Activated T-helper 1 cell treated with anti-CD3 and anti-CD28 coated beads, Interleukin-12 subunit alpha, Interleukin-12 subunit beta, Interleukin-2, Interleukin-4 antibody, amounts not matched to agents 30 ng/mL and 10 ng/mL and 1 ng/mL, durations not matched to agents 14 hours and 24 hours and 36 hours (primary cell): Measurements from ENCODE around the gene CD69. TPM values are rescaled to one million over a fixed set of nuclear protein-coding genes. Genes with fewer than 3 reads are reported as not detected.
"Not testable (repeated sequence)": the region's sequence is repeated elsewhere in the genome, so short reads cannot be mapped to it uniquely, and the experiment has no call there.

Source experiments
- DNase-seq: peaks from one replicate; pipeline ENCODE4 v3.0.0; 2021; ENCODE audit warnings: low spot score
- H3K27ac Mint-ChIP-seq: one replicate; pipeline ENCODE4 v1.8.0; 2021; ENCODE audit warnings: mild to moderate bottlenecking, mixed read lengths
- H3K27me3 Mint-ChIP-seq: one replicate; pipeline ENCODE4 v1.8.0; 2022; ENCODE audit warnings: mild to moderate bottlenecking, moderate library complexity, mixed read lengths; ENCODE audit not compliant: insufficient read depth
- H3K36me3 Mint-ChIP-seq: one replicate; pipeline ENCODE4 v1.8.0; 2021; ENCODE audit warnings: low read depth, mixed read lengths
- H3K4me1 Mint-ChIP-seq: one replicate; pipeline ENCODE4 v1.8.0; 2021; ENCODE audit warnings: low read depth, mixed read lengths
- H3K4me3 Mint-ChIP-seq: one replicate; pipeline ENCODE4 v1.8.0; 2021; ENCODE audit warnings: mild to moderate bottlenecking, moderate library complexity, mixed read lengths
- H3K9me3 Mint-ChIP-seq: one replicate; pipeline ENCODE4 v1.8.0; 2021; ENCODE audit warnings: mixed read lengths
- intact Hi-C: fragments of 100-400 bp; cut with micrococcal nuclease; formaldehyde crosslinking; loops from one replicate; pipeline ENCODE4 v1.15.1; 2024
- total RNA-seq: library from RNA; stranded (reverse); gene quantifications from 2 replicates; pipeline ENCODE4 v1.2.3, GENCODE V29; 2022

The CD69 gene
- total RNA-seq, 1 donor from 2014 or later, result 93.2 TPM

DNA sequence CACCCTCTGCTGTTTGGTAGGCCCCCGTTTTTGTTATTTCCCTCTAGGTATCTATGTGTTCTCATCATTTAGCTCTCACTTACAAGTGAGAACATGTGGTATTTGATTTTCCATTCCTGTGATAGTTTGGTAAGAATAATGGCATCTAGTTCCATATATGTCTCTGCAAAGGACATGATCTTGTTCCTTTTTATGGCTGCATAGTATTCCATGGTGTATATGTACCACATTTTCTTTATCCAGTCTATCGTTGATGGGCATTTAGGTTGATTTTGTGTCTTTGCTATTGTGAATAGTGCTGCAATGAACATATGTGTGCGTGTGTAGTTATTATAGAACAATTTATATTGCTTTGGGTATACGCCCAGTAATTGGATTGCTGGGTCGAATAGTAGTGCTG lies 56.1 kb downstream of the CD69 start:
- peaks cover 34% of the 10 kb centered on the region for H3K36me3 Mint-ChIP-seq
- H3K27me3 Mint-ChIP-seq, DNase-seq, intact Hi-C loops, H3K4me3 Mint-ChIP-seq, H3K27ac Mint-ChIP-seq: not testable (repeated sequence)
- H3K9me3 Mint-ChIP-seq, result peaks cover 18% of the 10 kb centered on the region
- H3K4me1 Mint-ChIP-seq, result peaks cover 79% of the 10 kb centered on the region

Other genes starting within 250 kb of the CD69 start
- 0.15 TPM in 1 of 2 replicates, not detected in the other for gene KLRB1, start 153.0 kb downstream of the CD69 start, total RNA-seq
- gene CLEC2D, start 91.2 kb downstream of the CD69 start, total RNA-seq, result 371 and 395 TPM in 2 replicates
- gene CLECL1, start 27.8 kb downstream of the CD69 start, total RNA-seq, result 7.6 and 9.1 TPM in 2 replicates
- gene KLRF1, start 66.6 kb upstream of the CD69 start, total RNA-seq, result not detected in 2 replicates
- 13.1 and 14.3 TPM in 2 replicates for gene CLEC2B, start 108.5 kb upstream of the CD69 start, total RNA-seq
- gene KLRF2, start 120.6 kb upstream of the CD69 start, total RNA-seq, result not detected in 2 replicates
- not detected in 2 replicates for gene CLEC2A, start 171.5 kb upstream of the CD69 start, total RNA-seq
- gene CLEC12A, start 210.5 kb upstream of the CD69 start, total RNA-seq, result not detected in 2 replicates
- not detected in 2 replicates for gene CLEC1B, start 238.2 kb upstream of the CD69 start, total RNA-seq
- gene CLEC12B, start 249.7 kb upstream of the CD69 start, total RNA-seq, result not detected in 2 replicates